Fibroblast of pulmonary artery (primary cell): ENCODE data around the gene RPS6KL1.

Experiments used
- DNase-seq: peaks from one replicate; pipeline ENCODE4 v3.0.0-alpha.2; 2010; ENCODE audit warnings: low read depth
- H3K4me3 ChIP-seq: replicated peaks from 2 replicates; pipeline ENCODE4 v1.5.1; 2011; ENCODE audit warnings: low read depth, mild to moderate bottlenecking, control low read depth, low read length, moderate library complexity
- CTCF ChIP-seq: IDR thresholded peaks from 2 replicates; pipeline ENCODE4 v1.5.1; 2011; ENCODE audit warnings: mild to moderate bottlenecking, control low read depth, low read length, inconsistent platforms; ENCODE audit errors: missing control alignments

Gene RPS6KL1

DNA sequence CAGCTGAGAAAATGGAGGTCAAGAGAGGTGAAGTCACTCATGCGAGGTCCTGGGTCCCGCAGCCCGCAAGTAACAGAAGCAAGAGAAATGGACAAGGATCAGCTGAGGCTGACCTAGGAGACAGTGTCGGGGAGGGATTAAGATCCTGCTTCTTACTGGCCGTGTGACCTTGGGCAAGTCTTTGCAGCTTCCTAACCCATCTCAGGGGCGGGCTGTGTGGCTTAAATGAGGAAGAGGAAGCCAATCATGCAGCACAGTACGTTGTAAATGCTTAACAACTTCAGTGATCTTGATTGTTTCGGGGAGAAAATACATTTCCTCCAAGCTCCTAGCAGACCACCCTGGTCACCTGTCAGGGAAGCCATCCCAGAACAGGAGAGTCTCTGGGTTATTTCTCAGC is 39.4 kb upstream of the RPS6KL1 start:
- H3K4me3 ChIP-seq: no peak overlapping the region
- DNase-seq: no peak
- TF ChIP-seq CTCF: no peak

DNA sequence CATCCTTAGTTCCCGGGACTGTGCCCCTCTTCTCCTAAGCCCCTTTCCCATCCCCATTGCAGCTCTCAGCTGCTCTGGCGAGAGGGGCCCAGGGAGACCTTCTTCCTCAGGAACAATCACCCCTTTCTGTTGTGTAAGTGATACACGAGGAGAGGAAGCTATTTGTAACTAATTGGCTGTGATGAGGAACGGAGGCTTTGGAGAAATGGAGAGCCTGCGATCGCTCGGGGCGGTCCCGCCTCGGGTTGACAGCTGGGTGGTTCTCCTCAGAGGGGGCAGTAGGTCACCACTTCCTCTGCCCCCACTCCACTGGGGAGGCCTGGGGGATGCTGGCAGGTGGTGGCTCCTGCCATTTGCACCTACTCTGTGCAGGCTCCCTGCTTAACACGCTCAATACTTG is 39.0 kb upstream of the RPS6KL1 start:
- no peak for DNase-seq
- no peak for TF ChIP-seq CTCF
- no peak overlapping the region for H3K4me3 ChIP-seq

- no peak overlapping the region for H3K4me3 ChIP-seq
- no peak for DNase-seq
These were observed 38.3 kb upstream of the RPS6KL1 start for GRCh38 chr14:74961238-74961911.

GRCh38 chr14:74960736-74961135 is 37.7 kb upstream of the RPS6KL1 start:
- no peak for DNase-seq

More at GRCh38 chr14:74961238-74961911, 38.3 kb upstream of the RPS6KL1 start:
- no peak for TF ChIP-seq CTCF

DNA sequence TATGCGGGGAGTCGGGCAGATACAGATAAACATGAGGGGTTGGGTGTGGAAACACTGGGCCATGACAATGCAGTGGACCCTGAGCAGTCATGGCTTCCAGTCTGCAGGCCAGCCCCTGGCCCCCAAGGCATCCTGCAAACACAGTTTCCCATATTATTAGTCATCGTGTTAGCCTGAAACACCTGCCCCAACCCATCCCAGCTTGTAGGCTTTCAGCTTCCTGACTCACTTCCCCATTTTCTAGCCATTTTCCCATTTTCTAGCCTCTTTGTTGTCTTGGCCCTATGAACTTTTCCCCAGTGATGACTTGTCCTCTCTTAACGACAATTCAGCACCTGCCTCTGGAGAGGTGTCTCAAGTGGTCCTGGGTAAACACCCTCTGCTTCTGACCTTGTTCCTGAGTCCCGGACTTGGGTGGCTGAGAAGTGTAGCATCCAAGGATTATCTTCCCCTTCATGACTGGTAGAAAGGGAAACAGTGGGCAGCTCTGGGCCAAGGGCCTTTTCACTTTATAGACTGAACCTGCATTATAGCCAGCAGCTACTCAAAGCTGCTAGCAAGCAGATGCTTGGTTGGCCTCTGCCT is 36.6 kb upstream of the RPS6KL1 start:
- no peak for TF ChIP-seq CTCF
- no peak overlapping the region for H3K4me3 ChIP-seq
- no peak for DNase-seq

More at GRCh38 chr14:74960736-74961135, 37.7 kb upstream of the RPS6KL1 start:
- no peak for TF ChIP-seq CTCF
- no peak overlapping the region for H3K4me3 ChIP-seq

- no peak for TF ChIP-seq CTCF
- H3K4me3 ChIP-seq: no peak overlapping the region
These were observed 33.4 kb upstream of the RPS6KL1 start for GRCh38 chr14:74956280-74957072.

More at GRCh38 chr14:74956280-74957072, 33.4 kb upstream of the RPS6KL1 start:
- no peak for DNase-seq
